Lower leg skin (tissue), 4 donors: ENCODE measurements around the gene HAGH. TPM values are rescaled to one million over a fixed set of nuclear protein-coding genes. Genes with fewer than 3 reads are reported as not detected.

Experiments used
- DNase-seq, 2 donors: peaks; one replicate each; pipeline ENCODE4 v3.0.0-alpha.2; 2019; ENCODE audit warnings: low spot score in 2 of 2
- H3K4me3 ChIP-seq: fragments of 200-600 bp; sonication (generic); 2 replicates; pipeline ENCODE4 v1.5.1; 2017; ENCODE audit warnings: mild to moderate bottlenecking, low read depth; ENCODE audit not compliant: poor library complexity, severe bottlenecking
- POLR2A ChIP-seq, 2 donors: fragments of 450-650 bp; IDR thresholded peaks; one replicate each; pipeline ENCODE4 v1.6.1; 2016 to 2017; ENCODE audit warnings: antibody characterized with exemption in 2 of 2, mild to moderate bottlenecking in 1 of 2, moderate library complexity in 1 of 2
- WGBS, 2 donors: methylation state at CpG; one replicate each; pipeline ENCODE4 v1.1.5; 2018; 5-methylcytosine and 5-hydroxymethylcytosine counted together
- intact Hi-C: fragments of 100-400 bp; cut with DNase I; formaldehyde crosslinking; loops from one replicate; pipeline ENCODE4 v1.15.0; 2023; ENCODE audit warnings: low total_unique reads
- total RNA-seq, 4 donors: library from RNA; depleted of rRNA; stranded (reverse); fragments of >200 nt; gene quantifications; one replicate each; pipeline ENCODE4 v1.1.0, GENCODE V29; 2016
- TF ChIP-seq, protein P1 (sequence below), 3 donors: fragments of 450-650 bp; IDR thresholded peaks; one replicate each; pipeline ENCODE4 v1.5.1; 2016; ENCODE audit warnings: antibody characterized with exemption in 3 of 3, mild to moderate bottlenecking in 3 of 3, moderate library complexity in 2 of 3

HAGH gene
- total RNA-seq, 4 donors from 2014 or later = 57.8 to 104 (median 89.0) TPM

DNA sequence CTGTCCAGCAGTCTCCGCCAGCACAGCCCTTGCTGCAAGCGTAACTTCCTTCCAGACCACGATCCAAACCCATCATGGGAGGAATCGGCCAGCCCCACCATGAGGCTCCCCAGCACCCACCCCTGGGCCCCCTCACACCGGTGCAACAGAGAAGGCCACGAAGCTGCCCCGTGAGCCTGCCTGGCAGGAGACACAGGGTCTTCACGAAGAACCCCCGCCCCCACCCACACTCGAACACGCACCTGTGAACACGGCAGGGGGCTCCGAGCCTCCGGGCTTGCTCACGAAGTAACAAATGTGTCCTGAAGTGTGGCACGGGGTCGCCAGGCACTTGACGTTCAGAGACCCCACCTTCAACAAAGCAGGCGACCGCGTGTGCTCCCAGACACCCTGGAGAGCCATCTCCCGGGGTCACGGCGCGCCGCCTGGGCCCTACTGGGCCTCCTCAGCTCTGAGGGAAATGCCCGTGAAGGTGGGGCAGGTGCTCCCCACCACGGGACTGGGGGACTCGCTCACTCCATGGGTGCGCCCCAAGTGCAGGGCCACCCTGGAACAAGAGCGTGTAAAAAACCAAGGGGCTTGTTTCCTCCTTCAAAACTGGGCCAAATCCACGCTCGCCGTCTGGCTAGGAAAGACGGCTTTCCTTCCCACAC lies 7.6 kb downstream of the HAGH start:
- TF ChIP-seq, protein P1, sequence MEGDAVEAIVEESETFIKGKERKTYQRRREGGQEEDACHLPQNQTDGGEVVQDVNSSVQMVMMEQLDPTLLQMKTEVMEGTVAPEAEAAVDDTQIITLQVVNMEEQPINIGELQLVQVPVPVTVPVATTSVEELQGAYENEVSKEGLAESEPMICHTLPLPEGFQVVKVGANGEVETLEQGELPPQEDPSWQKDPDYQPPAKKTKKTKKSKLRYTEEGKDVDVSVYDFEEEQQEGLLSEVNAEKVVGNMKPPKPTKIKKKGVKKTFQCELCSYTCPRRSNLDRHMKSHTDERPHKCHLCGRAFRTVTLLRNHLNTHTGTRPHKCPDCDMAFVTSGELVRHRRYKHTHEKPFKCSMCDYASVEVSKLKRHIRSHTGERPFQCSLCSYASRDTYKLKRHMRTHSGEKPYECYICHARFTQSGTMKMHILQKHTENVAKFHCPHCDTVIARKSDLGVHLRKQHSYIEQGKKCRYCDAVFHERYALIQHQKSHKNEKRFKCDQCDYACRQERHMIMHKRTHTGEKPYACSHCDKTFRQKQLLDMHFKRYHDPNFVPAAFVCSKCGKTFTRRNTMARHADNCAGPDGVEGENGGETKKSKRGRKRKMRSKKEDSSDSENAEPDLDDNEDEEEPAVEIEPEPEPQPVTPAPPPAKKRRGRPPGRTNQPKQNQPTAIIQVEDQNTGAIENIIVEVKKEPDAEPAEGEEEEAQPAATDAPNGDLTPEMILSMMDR (IDR thresholded peaks at IDR 0.05) = no peak
- TF ChIP-seq POLR2A (IDR thresholded peaks at IDR 0.05) = no peak
- H3K4me3 ChIP-seq = no peak overlapping the region
- intact Hi-C loops = no loop called here
- WGBS, 2 donors = 92 to 96% methylated on average over 25 to 35 of the region's 35 CpGs
- DNase-seq = no peak

DNA sequence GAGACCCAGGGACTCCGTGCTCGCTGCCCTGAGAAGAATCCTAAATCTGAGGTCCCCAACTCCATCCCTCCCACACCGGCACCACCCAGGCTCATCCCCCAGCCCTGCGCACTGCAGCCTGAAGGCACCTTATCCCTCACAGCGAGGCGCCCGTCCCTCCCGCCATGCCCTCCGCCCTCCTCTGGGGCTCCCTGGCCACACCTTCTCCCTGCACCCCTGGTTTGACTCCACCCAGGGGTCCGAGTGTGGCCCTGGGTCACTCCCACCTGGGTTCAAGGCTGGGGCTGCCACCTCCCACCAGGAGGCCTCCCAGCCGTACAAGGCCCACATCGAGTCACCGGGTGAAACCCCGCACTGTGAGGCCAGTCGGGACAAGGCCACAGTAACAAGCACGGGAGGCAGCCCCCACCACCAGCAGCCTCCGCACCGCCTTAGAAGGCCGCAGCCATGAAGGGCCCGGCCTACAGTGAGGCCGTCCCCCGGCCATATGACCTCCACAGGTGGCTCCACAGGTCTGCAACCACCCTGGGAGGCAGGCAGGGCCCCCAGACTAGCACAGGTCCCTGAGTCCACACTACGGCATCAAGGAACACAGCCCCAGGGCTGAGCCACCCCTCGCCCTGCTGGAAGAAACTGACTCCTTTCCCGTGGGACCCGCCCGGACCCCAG lies 8.3 kb downstream of the HAGH start:
- intact Hi-C loops = no loop called here
- TF ChIP-seq, protein P1 (IDR thresholded peaks at IDR 0.05) = no peak
- TF ChIP-seq POLR2A (IDR thresholded peaks at IDR 0.05) = no peak
- H3K4me3 ChIP-seq = no peak overlapping the region
- DNase-seq = no peak
- WGBS, 2 donors = 92 to 95% methylated on average over 27 of the region's 27 CpGs

DNA sequence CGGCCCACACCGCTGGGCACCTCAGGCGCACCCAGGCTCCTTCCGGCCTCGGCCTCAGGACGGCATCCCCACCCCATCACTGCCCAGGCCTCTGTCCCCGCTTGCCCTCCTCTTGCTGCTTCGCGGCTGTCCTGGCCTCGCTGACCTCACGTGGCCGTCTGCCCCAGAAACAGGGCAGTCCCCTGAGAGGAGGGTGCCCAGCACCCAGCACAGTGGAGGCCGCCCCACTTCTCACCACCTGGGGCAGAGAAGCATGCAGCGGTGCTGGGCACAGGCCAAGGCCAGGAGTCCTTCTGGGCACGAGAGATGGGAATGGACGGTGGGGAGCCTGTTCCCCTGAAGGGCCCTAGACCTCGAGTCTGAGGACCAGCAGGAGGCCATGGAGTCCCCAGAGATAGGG lies 8.9 kb downstream of the HAGH start:
- WGBS, 2 donors = 92 to 93% methylated on average over 17 of the region's 17 CpGs
- intact Hi-C loops = no loop called here
- no peak for DNase-seq
- TF ChIP-seq POLR2A (IDR thresholded peaks at IDR 0.05) = no peak
- TF ChIP-seq, protein P1 (IDR thresholded peaks at IDR 0.05) = no peak
- no peak overlapping the region for H3K4me3 ChIP-seq

DNA sequence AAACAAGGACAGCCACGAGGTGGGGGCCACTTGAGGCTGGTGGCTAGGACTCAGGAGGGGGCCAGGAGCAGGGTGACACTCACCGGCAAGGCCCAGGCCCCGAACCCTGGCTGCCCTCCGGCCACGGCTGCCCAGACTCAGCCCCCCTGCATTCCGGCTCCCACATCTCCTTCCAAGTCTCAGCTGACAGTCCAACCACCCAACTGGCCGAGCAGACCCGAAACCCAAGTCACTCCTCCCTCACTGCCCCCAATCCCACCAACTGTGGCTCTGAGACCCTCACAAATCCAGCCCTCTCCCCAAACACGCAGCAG lies 9.4 kb downstream of the HAGH start:
- TF ChIP-seq, protein P1 (IDR thresholded peaks at IDR 0.05) = no peak
- no peak for TF ChIP-seq POLR2A (IDR thresholded peaks at IDR 0.05)

DNA sequence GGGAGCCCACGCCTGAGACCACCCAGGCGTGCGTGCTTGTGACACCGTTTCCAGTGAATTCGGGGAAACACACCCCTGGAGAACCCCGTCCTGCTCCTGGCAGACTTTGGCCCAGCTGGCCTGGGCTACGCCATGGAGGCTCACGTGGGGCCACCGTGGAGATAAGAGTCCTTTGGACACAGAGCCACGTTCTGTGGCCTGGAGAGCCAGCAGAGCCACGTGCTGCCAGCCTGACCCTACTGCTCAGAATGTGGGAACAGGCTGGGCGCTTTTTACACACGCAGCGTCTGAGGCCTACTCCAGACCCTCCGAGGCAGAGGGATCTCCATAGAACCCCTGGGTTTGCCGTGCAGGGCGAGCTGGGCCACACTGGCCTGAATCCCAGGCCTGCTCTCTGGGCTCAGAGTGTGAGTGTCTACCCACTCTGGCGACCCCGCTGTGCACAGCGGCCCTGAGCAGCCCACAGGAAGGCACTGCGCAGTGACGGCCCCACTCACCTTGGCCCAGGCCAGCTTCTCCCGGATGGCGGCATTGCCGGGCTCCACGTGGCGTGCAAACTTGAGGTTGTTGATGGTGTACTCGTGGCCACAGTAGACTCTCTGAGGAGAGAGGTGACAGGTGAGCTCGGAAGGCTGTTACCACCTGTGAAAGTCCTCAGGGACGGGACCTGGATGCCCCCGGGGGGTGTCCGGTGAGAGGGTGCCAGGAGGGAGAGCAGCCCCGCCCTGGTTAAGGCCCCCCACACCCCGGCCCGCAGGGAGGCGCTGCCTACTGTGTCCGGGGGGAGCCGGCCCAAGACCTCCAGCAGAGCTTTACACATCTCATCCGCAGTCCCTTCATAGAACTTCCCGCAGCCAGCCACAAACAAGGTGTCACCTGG lies 10.0 kb downstream of the HAGH start:
- intact Hi-C loops = no loop called here
- TF ChIP-seq POLR2A (IDR thresholded peaks at IDR 0.05) = no peak
- TF ChIP-seq, protein P1 (IDR thresholded peaks at IDR 0.05) = no peak
- 94% methylated on average over 29 to 38 of the region's 40 CpGs for WGBS, 2 donors

More for the DNA sequence above, 9.4 kb downstream of the HAGH start:
- H3K4me3 ChIP-seq = no peak overlapping the region
- intact Hi-C loops = no loop called here
- WGBS, 2 donors = 92 to 95% methylated on average over 9 of the region's 9 CpGs
- no peak for DNase-seq

More for the DNA sequence above, 10.0 kb downstream of the HAGH start:
- H3K4me3 ChIP-seq = no peak overlapping the region
- no peak for DNase-seq
